Occipital lobe (tissue), 2 donors: Measurements from ENCODE around the gene TGIF2. TPM values are rescaled to one million over a fixed set of nuclear protein-coding genes. Genes with fewer than 3 reads are reported as not detected.

Source experiments
- DNase-seq: peaks from one replicate; lab custom pipeline; 2025; lab: John Stamatoyannopoulos, UW
- total RNA-seq: library from RNA; depleted of rRNA; stranded (reverse); fragments of >200 nt; gene quantifications from one replicate; pipeline ENCODE4 v1.2.3, GENCODE V29; 2014

TGIF2 gene
- 11.5 TPM for total RNA-seq

DNA sequence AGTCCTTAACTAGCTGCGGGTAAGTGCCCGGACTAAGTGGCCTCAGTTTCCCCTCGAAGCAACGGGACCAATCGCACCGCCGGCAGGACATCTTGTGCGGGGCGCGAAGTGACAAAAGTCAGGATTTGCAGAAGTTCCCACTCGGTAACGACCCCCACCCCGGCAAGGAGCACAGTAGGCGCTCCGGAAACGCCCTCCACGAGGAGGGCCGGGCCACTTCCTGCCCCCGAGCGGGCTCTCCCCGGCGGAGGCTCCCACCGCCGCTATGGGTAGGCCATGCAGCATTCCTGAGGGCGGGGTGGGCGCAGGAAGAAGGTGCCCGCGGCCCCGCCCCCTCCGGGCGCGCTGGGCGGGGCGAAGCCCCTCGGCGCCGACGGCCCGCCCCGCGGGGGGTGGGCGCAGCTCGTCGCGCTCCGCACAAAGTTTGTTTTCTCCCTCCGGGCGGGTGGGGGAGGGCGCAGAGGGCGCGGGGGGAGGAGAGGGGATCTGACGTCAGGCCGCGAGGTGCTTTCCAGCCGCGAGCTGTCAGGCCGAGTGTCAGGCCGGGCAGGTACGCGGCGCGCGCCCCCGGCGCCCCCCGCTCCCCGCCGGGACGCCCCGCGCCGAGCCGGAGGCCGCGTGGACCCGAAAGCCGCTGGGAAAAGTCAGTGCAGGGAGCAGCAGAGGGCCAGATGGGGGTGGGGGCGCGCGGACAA lies at the start of gene TGIF2:
TSS of gene TGIF2 (plus strand) at position 495 of the 695 bp plus-strand sequence. CDS start 5,178 bp downstream, outside the sequence.
- no peak for DNase-seq

DNA sequence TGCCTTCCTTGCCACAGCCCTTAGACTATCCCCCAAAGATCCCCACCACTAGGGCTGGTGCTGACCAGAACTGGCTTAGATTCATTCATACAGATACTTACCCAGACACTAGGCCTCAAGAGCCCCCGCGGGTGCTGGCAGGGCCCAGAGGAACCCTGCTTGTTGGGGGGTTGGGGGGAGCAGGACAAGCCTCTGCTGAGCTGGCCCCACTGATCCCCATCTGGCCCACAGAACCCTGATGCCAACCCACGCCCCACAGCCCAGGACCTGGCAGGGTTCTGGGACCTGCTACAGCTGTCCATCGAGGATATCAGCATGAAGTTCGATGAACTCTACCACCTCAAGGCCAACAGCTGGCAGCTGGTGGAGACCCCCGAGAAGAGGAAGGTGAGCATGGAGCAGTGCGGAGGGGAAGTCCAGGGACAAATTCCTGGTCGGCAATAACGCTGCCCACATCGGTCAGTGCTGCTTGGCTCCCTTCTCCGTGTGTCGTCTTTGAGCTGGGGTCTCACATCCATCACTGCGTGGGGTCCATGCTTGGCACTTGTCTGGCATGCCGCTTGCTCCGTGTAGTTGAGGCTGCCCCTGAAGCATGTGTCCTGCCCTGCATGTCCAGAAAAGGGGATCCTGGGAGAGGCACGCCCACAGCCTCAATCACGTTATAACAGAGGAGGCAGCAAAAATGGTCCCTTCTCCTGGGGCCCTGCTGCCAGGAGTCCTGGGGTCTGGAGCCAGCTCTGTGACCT lies 47.6 kb upstream of the TGIF2 start:
- DNase-seq, result no peak

DNA sequence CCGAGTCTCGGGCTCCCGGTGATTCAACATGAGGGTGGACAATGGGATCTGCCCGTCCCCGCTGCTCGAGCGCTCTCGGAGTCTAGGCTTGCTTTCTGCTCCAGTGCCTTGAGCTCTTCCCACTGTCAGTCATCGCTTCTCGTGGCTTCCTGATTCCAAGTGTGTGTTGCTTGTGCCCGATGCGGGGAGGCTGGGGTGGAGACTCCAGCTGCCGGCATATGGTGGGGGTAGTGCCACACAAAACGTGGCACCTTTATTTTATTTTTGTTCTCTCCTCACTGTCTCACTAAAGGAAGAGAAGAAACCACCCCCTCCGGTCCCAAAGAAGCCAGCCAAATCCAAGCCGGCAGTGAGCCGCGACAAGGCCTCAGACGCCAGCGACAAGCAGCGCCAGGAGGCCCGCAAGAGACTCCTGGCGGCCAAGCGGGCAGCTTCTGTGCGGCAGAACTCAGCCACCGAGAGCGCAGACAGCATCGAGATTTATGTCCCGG lies 46.8 kb upstream of the TGIF2 start:
- peak; percentile 59 for DNase-seq

DNA sequence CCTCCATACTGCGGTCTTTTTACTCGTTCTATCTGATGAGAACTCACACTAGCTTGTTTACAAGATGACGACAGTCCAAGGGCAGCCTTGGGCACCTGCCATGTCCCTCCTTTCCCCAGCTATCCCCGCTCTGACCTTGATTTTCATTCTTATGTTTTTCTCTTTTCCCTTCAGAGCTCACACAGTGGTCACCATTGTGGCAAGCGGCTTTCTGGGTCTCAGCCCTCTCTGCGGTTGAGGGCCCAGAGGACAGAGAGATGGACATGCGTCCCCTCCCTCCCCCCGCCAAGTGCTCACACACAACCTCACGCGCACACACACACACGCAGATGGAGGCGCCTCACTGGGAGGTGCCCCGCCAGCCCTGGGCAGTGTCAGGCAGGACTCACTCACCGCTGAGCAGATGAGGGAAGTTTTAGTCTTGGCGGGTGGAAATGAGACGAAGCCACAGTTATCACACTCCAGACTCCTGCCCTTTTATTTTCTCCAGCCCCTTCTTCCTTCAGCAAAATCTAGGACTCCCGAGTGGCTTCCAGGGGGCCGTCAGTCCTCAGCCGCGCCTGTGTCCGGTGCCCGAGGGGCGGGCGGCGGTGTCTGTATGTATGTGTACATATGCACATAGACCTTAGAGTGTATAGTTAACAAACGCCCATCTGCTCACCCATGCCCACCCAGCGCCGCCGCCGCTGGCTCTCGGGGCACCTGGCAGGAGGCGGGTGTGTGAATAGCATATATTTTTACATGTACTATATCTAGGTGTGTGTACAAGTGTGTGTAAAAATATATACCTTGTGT lies 45.9 kb upstream of the TGIF2 start:
- DNase-seq, result no peak

DNA sequence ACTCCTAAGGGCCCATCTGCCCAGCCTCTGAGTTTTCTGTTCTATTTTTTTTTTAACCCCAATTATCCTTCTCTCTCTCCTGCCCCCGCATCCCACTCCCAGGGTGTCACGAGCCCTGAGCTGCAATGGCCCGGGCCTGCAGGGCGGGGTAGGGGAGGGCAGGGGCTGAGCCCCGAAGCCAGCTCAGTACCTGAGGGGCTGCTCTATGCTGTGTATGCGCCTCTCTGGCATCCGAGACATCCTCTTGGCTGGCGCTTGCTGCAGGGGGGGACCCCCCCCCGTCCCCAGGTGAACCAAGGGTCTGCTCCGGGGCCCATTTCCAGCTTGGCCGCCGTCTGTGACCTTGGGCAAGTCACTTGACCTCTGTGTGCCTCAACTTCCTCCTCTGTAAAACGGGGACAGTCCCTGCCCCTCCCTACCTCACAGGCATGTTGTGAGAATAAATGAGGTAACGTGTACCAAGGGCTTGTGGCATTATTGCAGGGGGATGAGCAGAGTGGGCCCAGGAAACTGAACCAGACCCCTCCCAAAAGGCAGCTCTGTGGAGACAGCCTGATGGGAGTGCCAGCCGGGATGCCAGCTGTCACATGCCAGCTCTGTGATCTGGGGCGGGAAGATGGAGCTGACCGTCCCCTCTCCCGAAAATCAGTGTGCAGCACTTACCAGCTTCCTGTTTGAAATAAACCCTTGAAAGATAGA lies 45.1 kb upstream of the TGIF2 start:
- no peak for DNase-seq

DNA sequence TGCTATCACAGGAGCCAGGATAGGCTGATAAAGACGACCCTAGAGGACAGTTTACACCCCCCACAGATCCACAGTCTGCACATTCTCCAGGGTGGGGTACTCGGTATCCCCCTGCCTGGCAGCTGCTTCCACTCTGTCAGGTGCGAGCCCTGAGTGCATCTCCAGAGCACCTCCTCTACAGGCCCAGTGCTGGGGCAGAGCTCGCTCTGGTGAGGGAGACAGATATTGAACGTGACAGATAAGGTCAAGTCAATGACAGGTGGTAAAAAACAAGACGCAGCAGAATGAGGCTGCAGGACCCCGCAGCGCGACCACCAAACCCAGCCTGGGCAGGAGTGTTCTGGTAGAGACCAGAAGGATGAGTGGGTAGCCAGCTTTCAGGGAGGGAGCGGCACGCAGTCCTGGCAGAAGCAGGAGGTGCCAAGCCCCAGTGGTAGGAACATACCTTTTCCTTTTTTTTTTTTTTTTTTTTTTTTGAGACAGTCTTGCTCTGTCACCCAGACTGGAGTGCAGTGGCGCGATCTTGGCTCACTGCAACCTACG lies 44.5 kb upstream of the TGIF2 start:
- no peak for DNase-seq

DNA sequence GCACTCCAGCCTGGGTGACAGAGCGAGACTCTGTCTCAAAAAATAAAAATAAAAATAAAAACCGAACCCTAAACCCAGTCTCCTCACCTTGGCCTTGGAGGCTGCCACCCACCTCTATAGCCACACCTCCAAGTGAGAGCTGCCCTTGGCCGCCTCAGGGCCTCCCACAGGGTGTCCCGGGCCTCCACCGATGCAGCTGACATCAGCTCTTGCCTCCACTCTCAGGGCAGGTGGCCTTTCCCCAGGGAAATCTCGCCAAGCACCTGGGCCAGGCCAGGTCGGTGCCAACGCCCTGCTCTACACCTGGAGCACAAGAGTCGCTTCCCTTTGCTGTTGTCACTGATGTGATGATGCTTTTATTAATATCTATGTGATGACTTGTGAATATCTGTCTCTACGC lies 41.0 kb upstream of the TGIF2 start:
- DNase-seq, result no peak

DNA sequence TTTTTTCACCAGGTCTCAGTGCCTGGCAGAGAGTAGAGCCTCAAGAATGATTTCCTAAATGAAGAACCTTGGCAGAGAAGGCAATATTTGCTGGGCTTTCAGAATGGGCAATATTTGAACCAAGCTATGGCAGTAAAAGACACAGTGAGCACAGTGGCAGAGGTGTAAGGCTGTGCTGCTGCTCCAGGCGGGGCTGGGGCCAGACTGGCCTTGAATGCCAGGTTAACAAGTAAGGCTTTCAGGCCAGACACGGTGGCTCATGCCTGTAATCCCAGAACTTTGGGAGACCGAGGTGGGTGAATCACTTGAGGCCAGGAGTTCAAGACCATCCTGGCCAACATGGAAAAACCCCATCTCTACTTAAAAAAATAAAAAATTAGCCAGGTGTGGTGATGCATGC lies 40.6 kb upstream of the TGIF2 start:
- no peak for DNase-seq

DNA sequence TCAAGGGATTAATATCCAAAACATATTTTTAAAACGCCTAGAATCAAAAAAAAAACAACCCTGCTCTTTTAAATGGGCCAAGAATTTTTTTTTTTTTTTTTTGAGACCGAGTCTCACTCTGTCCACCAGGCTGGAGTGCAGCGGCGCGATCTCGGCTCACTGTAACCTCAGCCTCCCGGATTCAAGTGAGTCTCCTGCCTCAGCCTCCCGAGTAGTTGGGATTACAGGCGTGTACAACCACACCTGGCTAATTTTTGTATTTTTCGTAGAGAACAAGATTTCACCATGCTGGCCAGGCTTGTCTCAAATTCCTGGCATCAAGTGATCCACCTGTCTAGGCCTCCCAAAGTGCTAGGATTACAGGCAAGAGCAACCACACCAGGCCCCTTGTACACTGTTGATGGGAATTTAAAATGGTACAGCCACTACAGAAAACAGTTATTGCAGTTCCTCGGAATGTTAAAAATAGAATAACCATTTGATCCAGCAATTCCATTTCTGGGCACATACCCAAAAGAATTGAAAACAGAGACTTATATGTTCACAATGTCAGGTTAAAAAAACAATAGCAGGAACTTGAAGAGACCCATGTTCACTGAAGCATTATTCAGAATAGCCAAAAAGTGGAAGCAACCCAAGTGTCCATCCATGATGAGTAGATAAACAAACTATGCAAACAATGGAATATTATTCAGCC lies 35.2 kb upstream of the TGIF2 start:
- DNase-seq, result no peak

DNA sequence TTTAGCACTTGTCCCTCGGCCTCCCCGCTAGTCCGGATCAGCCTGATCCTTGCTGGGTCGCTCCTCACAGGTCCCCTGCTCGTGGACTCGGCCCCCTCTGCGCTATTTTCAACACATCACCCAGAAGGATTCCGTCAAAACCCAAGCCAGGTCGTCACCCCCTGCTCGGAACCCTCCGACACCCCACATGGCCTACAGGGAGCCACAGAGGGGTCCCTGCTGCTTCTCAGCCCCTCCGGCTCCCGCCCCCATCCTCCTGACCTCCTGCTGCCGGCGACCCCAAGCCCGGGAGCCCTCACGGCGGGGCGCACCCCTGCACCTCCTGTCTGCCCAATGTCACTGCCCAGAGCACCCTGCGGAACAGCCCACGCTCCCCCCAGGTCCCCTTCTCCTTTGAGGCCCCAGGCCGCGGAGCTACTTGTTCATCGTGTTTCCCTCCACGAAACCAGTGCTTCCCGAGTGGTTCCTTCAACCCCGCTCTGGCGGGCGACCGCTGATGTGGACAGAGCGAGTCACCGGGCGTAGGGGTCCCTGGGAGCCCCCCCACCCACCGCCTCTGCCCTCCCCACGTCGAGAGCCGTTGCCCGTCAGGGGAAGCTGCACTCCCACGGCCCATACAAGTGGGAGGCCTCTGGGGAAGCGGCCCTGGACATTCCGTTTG lies 32.7 kb upstream of the TGIF2 start:
- no peak for DNase-seq

DNA sequence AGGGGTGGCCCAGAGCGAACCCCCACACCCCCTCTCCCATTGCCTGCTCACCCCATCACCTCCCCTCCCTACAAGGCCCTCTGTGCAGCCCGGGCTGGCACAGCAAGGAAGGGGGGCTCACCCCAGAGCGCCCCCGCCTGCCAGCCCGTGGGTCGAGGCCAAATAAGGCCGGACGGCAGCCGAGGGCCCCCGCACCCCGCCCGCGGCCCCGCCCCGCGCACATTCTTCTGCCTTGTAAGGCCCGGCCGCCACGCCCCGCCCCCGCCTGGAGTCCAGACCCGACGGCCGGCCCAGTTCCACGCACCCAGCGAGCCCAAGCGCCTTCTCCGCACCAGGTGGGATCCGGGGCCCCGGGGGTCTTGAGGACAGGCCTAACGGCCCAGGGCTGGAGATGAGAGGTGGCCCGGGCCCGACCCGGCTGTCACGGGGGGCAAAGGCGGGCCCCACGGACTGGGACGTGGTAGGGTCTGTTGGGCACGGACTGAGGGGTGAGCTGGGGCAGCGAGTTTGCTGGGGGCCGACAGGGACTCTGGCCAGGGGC lies 32.1 kb upstream of the TGIF2 start, which contains the start of gene MYL9:
TSS of gene MYL9 (plus strand) at position 293 of the 541 bp plus-strand sequence. CDS start 3,366 bp downstream, outside the sequence.
- DNase-seq, result no peak

DNA sequence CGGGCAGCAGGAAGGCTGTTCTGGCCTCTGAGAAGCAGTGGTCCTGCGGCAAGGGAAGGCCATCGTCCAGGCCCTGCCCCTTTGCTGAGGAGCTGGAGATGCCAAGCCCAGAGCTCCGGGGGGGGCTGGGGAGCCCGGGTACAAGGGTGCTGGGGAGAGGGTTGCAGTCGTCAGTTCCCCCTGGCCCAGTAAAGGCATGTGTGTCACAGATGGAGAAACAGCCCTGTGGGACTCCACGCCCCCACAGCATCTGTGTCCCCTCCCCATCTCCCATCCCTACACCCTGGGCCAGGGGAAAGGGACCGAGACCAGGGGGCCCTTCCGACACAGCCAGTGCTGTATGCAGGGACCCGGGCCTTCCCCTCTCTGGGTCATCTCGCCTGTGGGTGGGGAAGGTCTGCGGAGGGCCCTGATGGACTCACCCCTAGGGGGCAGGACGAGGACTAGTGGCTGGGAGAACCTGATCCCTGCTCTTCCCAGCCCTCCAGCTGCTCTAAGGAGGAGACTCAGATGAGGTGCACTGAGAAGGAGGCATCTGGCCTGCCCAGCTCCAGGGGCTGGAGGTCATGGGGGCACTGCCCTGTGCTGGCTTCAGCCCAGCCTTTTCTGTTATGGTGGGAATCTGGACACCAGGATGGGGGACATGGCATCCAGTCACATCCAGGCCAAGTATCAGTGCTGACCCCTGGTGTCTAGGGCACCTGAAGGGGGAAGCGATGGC lies 31.5 kb upstream of the TGIF2 start:
- no peak for DNase-seq

DNA sequence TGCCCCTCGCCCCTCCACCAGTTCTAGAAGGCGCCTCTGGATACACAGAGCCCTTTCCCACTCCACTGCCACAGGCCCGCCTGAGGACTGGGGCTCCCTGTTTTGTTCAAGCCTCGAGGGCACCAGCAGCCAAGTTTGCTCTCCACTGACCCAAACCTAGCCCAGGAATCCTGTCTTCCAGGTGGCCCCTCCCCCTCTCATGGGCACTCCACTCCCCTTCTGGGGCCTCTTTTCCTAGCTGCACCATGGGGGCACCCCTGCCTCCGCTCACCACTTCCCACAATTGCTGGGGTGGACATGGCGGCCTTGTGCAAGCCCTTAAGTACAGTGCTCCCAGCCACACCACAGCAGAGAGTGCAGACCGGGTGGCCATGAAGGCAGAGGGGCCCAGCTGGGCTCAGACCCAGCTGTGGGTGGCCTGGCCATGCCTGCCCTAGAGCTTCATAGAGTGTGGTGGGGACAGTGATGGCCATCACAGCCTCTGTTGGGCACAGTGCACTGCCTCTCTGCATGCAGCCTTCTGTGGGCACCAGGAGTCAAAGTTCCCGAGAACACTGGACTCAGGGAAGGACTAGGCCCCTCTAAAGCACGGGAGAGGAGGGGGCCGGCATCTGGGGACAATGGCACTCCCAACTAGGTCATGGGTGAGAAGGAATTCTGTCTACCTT lies 30.7 kb upstream of the TGIF2 start:
- no peak for DNase-seq

DNA sequence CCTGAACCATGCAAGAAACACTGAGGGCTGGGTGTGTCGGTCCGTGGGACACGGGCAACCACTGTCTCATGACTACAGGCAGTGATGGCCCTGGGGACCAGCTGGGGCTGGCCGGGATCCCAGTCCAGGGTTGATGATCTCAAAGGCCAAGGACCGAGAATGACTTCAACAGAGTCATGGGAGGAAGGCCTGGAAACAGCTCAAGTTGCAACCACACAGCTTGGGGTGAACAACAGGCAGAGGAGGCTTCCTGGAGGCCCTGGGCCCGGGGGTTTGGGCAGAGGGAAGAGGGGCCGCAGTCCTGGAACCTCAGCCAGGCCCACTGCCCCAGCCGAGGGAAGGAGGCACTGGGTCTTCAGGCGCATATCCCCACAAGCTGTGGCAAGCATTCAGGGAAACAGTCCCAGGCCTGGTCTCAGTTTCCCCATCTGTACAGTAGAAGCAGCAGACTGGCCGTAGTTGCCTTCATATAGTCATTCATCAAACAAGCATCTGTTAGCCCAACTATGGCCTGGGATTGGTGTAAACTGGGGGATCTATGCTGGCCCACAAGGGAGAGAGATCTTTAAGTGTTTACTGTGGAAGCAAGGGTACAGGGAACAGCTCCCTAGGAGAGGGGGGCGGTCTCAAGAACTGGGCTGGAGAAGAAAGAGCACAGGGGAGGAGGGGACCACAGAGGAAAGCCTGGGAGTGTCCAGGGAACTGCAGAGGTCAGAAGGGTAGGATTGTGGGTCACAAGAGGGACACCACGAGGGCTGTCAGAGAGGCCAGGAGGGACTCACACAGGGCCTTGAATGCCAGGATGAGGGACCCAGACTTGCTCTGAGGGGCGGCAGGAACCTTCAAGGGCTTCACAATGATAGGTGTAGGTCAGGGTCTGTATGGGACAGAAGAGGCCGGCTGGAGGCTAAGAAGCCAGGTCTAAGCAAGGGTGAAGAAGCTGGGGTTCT lies 29.9 kb upstream of the TGIF2 start:
- DNase-seq, result no peak

DNA sequence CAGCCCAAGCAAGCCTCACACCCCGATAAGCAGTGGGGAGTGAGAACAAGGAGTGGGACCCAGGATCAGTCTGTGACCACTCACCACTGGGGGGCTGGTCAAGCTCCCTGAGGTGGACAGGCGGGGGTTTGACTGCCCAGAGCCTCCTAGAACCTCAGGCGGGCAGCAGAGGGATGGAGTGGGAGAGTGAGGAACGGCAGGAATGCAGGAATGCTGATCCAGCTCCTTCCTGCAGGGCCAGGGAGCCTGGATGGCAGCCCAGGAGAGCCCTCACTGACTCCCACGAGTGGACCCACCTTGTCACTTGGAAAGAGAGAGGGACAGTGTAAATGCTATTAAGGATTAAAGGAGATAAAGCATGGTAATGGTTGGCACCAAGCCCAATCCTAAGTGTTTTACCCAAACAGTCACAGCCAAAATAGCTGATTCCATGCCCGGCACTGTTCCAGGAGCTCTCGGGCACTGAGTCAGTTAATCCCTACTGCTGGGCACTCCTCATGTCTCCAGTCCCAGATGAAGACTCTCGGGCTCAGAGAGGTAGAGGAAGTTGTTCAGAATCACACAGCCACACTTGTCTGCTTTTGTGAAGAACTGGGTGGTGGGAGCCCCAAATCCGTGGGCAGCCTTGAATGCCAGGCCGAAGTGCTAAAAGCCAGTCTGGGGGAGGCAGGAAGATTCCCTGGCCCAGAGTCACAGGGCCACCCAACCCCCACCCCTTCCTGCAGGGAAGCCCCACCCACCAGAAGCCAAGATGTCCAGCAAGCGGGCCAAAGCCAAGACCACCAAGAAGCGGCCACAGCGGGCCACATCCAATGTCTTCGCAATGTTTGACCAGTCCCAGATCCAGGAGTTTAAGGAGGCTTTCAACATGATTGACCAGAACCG lies 29.0 kb upstream of the TGIF2 start:
- DNase-seq, result no peak

DNA sequence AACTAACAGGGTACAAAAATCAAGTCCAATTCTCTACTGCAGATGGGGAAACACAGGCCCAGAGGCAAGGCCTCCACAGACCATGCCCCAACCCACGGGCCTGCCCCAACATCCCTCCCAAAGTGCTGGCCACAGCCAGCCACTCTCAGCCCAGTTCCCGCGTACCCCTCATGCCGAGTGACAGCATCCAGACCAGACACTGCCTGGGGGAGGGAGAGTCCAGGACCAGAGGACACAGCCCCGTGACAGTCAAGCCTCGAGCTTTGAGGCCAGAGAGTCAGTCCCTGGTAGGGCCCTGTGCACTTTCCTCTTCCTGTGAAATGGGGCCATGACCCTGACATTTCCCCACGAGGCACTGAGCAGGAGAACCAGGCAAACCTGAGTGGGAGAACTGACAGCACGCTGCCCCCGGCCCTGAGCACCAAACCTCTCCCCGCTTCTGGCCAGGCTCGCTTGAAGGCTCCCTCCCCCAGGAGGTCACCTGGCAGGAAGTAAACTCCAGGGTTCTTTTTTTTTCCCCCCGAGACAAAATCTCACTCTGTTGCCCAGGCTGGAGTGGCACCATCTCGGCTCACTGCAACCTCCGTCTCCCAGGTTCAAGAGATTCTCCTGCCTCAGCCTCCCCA lies 27.2 kb upstream of the TGIF2 start:
- DNase-seq, result no peak
